Tibial nerve (tissue), 4 donors: ENCODE results near the gene CCDC179.

Experiments
- EP300 ChIP-seq, 2 donors: sonication (generic); formaldehyde crosslinking; IDR thresholded peaks; one replicate each; pipeline ENCODE4 v1.6.1; 2017; ENCODE audit warnings: antibody characterized with exemption in 2 of 2, mild to moderate bottlenecking in 1 of 2
- POLR2A ChIP-seq, 2 donors: fragments of 450-650 bp; IDR thresholded peaks; one replicate each; pipeline ENCODE4 v1.6.1; 2017; ENCODE audit warnings: antibody characterized with exemption in 2 of 2, mild to moderate bottlenecking in 2 of 2, moderate library complexity in 2 of 2
- TF ChIP-seq, protein P1 (sequence below), 5 experiments: fragments of 200-600 bp in 3 of 5; fragments of 450-650 bp in 2 of 5; sonication (generic) in 3 of 5; IDR thresholded peaks; one replicate each; pipeline ENCODE4 v1.5.1; 2016 to 2019; ENCODE audit warnings: antibody characterized with exemption in 5 of 5, mild to moderate bottlenecking in 3 of 5, moderate library complexity in 2 of 5

- TF ChIP-seq, protein P1, sequence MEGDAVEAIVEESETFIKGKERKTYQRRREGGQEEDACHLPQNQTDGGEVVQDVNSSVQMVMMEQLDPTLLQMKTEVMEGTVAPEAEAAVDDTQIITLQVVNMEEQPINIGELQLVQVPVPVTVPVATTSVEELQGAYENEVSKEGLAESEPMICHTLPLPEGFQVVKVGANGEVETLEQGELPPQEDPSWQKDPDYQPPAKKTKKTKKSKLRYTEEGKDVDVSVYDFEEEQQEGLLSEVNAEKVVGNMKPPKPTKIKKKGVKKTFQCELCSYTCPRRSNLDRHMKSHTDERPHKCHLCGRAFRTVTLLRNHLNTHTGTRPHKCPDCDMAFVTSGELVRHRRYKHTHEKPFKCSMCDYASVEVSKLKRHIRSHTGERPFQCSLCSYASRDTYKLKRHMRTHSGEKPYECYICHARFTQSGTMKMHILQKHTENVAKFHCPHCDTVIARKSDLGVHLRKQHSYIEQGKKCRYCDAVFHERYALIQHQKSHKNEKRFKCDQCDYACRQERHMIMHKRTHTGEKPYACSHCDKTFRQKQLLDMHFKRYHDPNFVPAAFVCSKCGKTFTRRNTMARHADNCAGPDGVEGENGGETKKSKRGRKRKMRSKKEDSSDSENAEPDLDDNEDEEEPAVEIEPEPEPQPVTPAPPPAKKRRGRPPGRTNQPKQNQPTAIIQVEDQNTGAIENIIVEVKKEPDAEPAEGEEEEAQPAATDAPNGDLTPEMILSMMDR (IDR thresholded peaks at IDR 0.05), result no peak
- TF ChIP-seq POLR2A (IDR thresholded peaks at IDR 0.05), result no peak
- TF ChIP-seq EP300 (IDR thresholded peaks at IDR 0.05), result no peak
Observed at GRCh38 chr11:22903782-22904181, 43.5 kb upstream of the CCDC179 start.
